ENCODE measurements around the gene RAB11B.

- no peak for TF ChIP-seq CTCF (IDR thresholded peaks at IDR 0.05; ENCODE audit: borderline replicate concordance, extremely low read depth, low read length, poor library complexity, severe bottlenecking)
- TF ChIP-seq EZH2 (IDR thresholded peaks at IDR 0.05; ENCODE audit: borderline replicate concordance, low read depth, low read length, severe bottlenecking): no peak
Measured at GRCh38 chr19:8389891-8390616, at the start of gene RAB11B.
